ENCODE data around the gene SLC5A6.
"Not testable (repeated sequence)": the region's sequence is repeated elsewhere in the genome, so short reads cannot be mapped to it uniquely, and the experiment has no call there.

SLC5A6 gene

DNA sequence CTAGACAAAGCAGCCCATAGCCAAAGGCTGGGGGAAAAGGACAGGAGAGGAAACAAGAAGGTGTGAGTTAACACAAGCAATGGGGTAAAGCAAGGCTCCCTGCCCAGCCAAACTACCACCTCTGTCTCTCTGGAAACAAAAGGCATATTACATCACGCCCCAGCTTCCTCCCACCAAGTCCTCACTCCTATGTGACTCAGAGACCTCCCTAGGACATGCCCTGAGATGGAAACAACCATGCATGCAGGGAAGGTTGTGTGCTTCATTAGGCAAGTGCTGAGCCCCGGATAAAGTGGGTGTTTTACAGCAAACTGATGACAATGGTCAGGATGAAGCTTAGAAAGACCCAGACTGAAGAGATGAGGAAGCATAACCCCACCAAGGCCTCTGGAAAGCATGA lies 9.2 kb downstream of the SLC5A6 start:
- DNase-seq: no peak

DNA sequence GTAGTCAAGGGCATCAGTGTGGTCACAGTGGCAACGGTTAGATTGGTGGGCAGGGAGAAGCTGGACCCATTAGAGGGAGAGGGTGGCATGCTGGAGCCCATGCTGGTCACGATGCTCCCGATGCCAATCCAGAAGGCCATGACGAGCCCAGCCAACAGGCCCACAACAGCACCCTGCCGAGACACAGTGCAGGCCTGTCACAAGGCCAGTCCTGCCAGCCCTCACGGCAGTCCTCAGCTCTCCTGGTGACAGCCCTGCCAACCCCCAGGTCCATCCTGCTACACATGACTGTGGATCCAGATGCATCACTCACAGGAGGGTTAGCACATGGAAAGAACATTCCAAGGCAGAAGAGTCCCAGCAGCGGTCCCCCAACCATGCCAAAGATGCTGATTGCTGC lies 10.4 kb downstream of the SLC5A6 start:
- no peak for DNase-seq

DNA sequence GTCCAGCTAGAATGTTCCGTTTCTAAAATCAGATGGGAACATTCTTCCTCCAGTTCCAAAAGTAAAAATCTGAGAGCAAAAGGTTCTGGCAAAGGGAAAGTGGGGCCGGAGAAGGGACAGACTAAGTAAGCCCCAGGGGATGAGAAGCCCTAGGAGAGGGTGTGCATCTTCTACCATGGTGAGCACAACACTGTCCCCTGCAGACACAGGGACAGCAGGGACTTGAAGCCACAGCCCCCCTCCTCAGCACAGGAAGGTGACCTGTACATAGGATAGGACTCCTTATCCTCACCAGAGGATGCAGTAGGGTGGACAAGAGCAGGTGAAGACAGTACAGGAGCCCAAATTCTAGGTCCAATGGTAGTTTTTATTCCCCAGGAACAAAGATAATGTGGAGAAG lies 12.8 kb downstream of the SLC5A6 start:
- DNase-seq: no peak

DNA sequence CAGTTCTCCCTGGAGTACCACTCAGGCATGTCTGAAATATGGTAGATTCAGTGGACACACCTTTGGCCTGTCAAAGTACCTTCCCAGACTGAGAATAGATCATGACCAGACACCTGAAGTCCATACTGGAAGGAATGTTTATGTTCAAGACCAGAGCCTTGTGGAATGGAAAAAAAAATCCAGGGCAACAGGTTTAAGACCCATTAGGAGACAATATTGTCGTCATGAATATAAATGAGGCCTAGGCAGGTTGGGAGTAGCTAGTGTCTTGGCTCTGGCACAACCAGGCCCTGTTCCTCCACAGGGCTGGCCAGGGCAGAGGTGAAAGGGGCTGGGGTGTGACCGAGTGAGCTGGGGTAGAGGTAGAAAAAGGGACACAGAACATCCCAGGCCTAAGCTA lies 13.4 kb downstream of the SLC5A6 start:
- no peak for DNase-seq

DNA sequence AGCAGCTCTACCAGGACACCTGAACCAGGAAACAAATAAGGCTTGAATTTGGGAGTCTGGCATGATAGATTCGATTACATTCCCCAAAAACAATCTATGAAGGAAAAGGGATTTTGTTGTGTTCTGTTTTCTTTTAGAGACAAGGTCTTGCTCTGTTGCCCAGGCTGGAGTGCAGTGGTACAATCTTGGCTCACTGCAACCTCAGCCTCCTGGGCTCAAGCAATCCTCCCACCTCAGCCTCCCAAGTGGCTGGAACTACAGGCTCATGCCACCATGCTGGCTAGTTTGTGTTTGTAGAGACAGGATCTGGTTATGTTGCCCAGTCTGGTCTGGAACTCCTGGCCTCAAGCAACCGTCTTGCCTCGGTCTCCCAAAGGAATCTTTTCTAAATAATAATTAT lies 14.0 kb downstream of the SLC5A6 start:
- not testable (repeated sequence) for DNase-seq

DNA sequence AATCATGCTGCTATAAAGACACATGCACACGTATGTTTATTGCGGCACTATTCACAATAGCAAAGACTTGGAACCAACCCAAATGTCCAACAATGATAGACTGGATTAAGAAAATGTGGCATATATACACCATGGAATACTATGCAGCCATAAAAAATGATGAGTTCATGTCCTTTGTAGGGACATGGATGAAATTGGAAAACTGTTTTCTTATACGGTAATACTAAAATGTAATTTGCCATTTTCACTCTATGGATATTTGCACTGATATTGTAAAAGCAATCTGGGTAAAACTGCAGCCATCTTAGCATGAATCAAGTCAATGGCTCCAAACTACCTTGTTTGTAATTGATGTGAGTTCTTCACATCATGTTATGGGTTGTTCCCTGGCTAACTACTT lies 16.3 kb downstream of the SLC5A6 start:
- DNase-seq: not testable (repeated sequence)

DNA sequence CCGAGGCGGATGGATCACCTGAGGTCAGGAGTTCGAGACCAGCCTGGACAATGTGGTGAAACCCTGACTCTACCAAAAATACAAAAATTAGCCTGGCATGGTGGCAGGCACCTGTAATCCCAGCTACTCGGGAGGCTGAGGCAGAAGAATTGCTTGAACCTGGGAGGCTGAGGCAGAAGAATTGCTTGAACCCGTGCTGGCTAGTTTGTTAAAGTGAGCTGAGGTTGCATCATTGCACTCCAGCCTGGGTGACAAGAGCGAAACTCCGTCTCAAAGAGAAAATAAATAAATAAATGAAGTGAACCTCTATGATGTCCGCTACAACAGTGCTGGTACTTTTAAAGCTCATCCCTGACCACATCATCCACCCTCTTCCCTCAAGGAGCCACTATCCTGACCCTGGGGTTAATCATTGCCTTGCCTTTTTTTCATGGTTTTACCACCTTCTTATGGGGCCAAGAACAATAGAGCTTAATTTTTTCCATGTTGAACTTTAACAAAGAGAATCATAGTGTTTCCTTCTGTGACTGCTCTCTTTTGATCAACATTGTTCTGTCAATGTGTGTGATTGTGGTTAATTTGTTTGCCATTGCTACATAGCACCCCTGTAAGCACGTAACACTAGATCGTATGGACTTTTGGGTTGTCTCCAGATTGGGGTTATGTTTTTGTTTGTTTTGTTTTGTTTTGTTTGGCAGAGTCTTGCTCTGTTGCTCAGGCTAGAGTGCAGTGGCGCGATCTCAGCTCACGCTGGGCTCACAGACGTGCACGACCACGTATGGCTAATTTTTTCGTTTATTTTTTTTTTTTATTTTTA lies 17.3 kb downstream of the SLC5A6 start:
- no peak for DNase-seq

DNA sequence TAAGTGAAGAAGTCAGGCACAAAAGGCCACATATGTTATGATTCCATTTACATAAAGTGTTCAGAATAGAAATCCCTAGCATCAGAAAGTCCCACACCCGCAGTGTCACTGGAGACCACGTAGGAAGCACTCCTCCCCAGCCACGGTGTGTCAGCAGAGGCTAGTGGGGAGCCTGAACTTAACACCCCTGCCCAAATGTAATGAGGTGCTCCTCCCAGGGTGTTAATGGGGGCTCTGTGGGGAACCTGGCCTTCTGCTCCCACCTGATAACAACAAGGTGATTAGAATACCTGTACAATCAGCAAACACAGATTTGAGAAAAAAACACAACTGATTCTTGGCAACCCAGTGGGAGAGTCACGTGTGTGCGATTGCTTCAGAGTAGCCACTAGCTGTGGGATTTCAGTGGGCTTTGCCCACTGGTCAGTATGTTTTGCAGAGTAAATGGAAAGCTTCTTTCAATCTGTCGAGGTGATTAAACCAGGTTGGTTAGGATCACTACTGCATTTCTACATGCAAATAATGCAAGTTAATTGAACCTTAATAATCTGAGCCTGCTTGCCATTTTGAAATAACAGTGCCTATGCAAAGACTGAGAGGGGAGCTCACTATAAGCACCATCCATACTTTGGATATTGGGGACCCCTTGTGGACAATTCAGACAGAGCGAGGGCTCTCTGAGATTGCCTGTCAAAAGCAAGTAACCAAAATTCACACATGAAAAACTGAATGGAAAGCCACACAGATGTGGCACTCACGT lies 20.8 kb downstream of the SLC5A6 start:
- DNase-seq: peak; percentile 41

DNA sequence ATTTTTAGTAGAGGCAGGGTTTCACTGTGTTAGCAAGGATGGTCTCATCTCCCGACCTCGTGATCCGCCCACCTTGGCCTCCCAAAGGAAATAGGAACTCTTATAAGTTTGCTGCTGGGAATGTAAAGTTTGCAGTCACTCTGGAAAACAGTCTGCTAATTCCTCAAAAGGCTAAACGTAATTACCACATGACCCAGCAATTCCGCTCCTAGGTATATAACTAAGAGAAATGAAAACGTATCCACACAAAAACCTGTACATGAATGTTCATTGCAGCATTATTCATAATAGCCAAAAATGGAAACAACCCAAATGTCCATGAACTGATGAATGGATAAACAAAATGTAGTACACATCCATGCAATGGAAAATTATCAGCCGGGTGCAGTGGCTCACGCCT lies 22.1 kb downstream of the SLC5A6 start:
- no peak for DNase-seq

DNA sequence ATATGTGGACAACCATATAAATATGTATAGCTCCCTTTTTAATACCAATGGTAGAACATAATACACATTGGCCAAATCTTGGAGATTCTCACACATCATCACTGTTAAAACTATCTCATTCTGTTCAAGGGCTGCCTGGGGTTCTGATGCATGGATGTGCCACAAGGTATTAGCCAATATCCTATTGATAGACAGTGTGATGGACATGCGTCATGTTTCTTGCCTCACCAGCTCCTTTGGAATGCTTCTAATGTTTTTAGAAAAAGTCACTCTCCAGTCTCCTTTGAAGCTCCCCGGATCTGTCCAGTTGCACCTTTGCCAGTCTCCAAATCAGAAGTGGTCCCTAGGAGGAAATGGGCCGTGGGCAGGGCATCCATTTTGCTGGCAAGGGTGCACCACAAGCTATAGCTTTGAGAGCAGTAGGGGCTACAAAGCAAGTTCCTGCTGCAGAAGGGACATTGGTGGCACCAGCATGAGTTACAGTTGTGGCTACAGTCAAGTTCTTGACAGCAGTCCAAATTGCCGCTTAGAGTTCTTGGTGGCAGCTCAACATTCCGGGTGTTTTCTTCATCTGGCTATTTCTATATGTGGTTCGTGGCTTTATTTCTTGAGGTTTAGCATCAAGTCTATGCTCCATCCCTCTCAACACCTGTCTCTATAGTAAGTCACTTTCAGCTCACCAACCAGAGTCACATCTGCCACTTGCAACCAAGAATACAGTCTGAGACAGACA lies 25.3 kb downstream of the SLC5A6 start:
- DNase-seq: no peak

DNA sequence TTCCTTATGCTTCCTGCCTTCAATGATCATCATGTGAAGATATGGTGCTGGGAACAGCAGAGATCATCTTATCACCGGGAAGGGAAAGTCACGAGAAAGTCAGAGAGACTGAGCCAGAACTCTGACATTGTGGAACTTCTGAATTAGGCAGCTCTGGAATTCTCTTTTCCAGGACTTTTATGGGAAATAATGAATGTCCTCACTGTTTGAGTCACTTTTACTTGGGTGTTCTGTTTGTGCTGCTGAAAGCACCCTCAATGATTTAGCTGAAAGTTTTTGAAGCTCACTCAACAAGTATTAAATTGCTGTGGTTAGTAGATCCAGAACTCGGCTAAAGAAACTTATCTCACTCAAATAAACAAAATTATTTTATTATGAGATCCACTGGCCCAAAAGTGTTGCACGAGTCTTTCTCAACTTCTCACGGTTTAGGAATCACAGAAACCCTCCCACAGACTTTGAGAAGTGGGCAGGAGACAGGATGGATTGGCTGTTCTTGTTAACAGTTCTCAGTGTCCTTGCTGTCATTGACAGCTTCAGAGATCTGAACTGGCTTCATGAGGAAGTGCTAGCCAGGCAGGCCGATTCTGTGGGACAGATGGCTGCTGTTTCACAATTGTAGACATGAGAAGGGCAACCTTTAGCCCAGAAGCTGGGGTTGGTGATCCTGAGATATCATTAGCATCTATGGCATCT lies 26.6 kb downstream of the SLC5A6 start:
- DNase-seq: no peak

DNA sequence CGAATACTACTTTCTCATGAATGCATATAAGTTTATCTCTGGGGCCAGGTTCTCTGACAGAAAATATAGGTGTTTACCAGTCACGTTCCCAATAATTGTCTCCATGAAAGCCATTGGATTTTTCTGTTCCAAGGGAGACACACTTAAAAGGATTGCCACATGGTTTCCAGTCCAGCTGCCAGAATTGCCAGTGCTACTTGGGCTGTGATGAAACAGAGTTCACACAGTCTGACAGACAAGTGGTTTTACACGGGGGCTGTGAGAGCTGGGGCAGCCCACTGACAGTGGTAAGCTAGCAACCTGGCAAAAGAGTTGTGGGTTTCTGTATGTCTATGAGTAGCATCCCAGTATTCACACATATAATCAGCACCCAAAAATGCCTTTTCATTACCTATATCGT lies 28.0 kb downstream of the SLC5A6 start:
- no peak for DNase-seq

DNA sequence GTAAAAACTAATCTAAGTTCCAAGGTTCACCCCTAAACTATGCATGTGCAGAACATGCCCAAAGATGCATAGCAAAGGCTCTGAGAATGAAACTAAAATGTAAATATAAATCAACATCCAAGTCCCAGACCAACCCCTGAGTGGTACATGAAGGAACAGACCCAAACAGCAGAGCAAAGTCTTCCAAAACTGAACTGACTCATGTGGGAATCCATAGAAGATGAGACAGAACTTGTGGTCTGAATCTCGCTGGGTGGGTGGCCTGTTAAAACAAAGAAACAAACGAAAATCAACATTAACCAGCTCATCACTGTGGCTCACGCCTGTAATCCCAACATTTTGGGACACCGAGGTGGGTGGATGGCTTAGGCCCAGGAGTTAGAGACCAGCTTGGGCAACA lies 29.7 kb downstream of the SLC5A6 start:
- DNase-seq: no peak

DNA sequence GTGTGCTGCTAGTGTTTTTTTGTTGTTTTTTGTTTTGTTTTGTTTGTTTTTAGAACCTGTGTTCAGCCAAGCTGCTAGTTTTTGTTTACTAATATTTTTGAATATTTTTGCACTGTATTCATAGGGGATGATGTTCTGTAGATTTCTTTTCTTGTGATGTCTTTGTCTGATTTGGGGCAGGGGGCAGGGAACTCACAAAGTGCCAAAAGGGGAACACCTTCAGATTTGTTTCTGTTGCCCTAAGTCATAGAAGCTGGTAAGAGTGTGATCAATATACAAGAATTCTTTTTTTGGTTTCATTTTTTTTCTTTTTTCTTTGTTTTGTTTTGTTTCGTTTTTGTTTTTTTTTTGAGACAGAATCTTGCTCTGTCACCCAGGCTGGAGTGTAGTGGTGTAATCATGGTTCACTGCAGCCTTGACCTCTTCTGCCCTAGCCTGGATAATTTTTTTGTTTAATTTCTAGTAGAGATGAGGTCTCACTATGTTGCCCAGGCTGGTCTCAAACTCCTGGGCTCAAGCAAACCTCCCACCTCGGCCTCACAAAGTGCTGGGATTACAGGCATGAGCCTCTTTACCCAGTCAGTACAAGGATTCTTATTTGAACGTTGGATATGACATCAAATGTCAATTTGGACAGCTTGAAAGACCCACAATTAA lies 32.6 kb downstream of the SLC5A6 start:
- no peak for DNase-seq

DNA sequence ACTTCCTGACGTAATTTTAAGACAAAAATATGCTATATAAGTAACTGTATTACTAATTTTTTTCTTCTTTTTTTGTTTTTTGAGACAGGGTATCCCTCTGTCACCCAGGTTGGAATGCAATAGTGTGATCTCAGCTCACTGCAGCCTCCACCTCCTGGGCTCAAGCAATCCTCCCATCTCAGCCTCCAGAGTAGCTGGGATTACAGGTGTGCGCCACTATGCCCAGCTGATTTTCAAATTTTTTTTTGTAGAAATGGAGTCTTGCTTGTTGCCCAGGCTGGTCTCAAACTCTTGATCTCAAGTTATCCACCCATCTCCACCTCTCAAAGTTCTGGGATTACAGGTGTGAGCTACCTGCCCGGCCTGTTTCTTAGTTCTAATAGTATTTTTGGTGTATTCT lies 33.6 kb downstream of the SLC5A6 start:
- no peak for DNase-seq

DNA sequence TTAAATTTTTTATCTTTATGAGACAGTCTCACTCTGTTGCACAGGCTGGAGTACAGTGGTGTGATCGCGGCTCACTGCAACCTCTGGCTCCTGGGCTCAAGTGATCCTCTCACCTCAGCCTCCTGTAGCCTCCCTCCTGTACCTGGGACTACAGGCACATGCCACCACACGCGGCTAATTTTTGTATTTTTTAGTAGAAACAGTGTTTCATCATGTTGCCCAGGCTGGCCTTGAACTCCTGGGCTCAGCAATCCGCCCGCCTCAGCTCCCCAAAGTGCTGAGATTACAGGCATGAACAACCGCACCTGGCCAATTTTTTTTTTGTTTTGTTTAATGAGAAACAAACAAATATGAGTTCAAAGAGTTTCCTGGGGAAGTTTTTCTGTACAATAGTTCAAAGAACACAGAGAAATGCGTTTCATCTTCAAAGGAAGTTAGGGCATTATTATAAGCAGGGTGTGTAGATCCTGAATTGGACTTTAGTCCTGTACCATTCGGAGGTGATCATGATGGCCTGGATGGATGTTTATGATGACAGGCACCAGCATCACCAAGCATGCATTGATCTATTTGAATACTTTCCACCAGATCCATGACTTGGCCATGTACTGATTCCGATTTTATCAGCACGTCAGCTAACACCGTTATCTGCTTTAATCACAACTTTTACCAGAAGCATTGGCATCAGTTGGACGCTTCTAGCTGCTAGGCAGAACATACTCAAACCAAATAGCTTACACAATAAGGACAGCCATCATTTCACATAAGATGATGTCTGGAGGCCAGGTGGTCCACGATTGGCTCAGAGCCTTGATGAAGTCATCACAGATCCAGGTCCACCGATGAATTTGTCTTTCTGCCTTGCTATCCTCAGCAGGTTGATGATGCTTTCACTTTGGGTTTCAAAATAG lies 34.4 kb downstream of the SLC5A6 start:
- no peak for DNase-seq

DNA sequence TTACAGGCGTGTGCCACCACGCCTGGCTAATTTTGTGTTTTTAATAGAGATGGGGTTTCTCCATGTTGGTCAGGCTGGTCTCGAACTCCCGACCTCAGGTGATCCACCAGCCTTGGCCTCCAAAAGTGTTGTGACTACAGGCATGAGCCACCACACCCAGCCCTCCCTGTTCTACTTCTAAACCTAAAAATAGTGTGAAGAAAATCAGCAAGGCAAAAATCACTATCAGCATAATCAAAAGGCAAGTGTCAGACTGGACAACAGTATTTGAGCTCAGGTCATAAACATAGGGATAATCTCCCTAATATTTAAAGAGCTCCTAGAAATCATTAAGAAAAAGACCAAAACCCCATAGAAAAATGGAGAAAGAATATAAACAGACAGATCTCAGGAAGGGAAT lies 36.3 kb downstream of the SLC5A6 start:
- DNase-seq: not testable (repeated sequence)

DNA sequence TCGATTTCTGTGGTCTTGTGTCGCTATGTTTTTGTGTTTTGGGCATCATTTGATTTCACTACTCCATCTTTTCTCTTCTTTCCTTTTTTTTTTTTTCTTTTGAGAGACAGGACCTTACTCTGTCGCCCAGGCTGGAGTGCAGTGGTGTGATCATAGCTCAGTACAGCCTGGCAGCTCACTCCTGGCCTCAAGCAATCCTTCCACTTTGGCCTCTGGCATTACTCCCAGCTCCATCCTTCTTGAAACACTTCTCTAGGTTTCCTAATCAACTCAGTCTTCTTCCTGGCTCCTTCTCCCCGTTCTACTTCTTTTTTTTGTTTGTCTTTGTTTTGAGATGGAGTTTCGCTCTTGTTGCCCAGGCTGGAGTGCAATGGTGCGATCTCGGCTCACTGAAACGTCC lies 36.7 kb downstream of the SLC5A6 start:
- DNase-seq: no peak

DNA sequence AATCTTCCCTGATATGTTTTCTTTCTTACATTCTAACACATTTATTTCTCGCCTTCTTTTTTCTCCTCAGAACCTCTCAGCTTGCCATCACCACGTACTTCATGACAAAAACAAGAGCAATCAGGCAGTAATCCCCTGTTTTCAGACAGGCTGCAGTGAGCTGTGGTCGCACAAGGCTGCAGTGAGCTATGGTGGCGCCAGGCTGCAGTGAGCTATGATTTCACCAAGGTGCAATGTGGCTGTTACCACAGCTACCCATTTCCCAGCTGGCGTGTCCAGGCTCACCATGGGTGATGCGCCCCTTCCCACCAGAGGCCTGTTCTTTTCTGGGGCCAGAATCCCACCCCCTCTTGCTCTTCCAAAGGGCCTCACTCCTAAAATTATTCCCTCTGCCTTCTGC lies 37.4 kb downstream of the SLC5A6 start:
- DNase-seq: no peak

DNA sequence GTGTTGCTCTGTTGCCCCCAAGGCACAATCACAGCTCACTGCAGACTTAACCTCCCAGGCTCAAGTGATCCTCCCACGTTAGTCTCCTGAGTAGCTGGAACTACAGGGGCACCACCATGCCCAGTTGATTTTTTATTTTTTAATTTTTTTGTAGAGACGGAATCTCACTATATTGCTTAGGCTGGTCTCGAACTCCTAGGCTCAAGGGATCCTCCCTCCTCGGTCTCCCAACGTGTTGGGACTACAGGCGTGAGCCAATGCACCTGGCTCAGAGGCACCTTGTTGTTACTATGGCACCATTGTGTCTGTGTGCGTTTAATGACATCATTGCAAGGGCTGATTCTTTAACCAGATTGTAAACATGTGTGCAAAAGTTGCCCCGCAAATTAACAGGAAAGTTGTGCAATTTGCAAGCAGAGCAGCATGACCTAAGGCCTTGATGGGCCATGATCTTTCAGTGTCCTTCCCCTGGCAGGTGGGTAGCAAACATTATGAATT lies 40.7 kb downstream of the SLC5A6 start:
- no peak for DNase-seq
